HL-60 (cell line): ENCODE data around the gene PARD3.

Experiments used
- CTCF ChIP-seq: IDR thresholded peaks from one replicate; pipeline ENCODE4 v1.5.1; 2011; ENCODE audit warnings: low read length, control low read depth, inconsistent platforms; ENCODE audit not compliant: insufficient read depth
- REST ChIP-seq: IDR thresholded peaks from 2 replicates; pipeline ENCODE4 v1.6.1; 2012; ENCODE audit warnings: low read depth; ENCODE audit not compliant: insufficient replicate concordance

GRCh38 chr10:34701194-34701593 is 113.9 kb downstream of the PARD3 start:
- TF ChIP-seq CTCF = no peak
- no peak for TF ChIP-seq REST
